Muscle layer of duodenum (tissue), 2 donors: Measurements from ENCODE around the gene ENOX2.
"Not testable (repeated sequence)": the region's sequence is repeated elsewhere in the genome, so short reads cannot be mapped to it uniquely, and the experiment has no call there.

Experiments used
- H3K27ac ChIP-seq: one replicate; pipeline ENCODE4 v1.7.0; 2013; ENCODE audit warnings: mild to moderate bottlenecking, low read length
- H3K27me3 ChIP-seq: one replicate; pipeline ENCODE4 v1.7.0; 2013; ENCODE audit warnings: low read depth, mild to moderate bottlenecking, control low read depth, low read length
- H3K36me3 ChIP-seq, 2 donors: one replicate each; pipeline ENCODE4 v1.7.0; 2013; ENCODE audit warnings: low read length in 2 of 2, control low read depth in 1 of 2, mild to moderate bottlenecking in 1 of 2; ENCODE audit not compliant: insufficient read depth in 2 of 2, control insufficient read depth in 1 of 2
- H3K4me1 ChIP-seq, 2 donors: one replicate each; pipeline ENCODE4 v1.7.0; 2013; ENCODE audit warnings: low read length in 2 of 2, mild to moderate bottlenecking in 2 of 2, control low read depth in 1 of 2, moderate library complexity in 1 of 2; ENCODE audit not compliant: insufficient read depth in 2 of 2, control insufficient read depth in 1 of 2
- H3K4me3 ChIP-seq, 2 donors: one replicate each; pipeline ENCODE4 v1.7.0; 2013; ENCODE audit warnings: low read length in 2 of 2, low read depth in 1 of 2, mild to moderate bottlenecking in 1 of 2
- H3K9me3 ChIP-seq, 2 donors: one replicate each; pipeline ENCODE4 v1.7.0; 2013; ENCODE audit warnings: low read length in 2 of 2, control low read depth in 1 of 2, mild to moderate bottlenecking in 1 of 2; ENCODE audit not compliant: control insufficient read depth in 1 of 2
- donor health status: healthy.

Gene ENOX2

DNA sequence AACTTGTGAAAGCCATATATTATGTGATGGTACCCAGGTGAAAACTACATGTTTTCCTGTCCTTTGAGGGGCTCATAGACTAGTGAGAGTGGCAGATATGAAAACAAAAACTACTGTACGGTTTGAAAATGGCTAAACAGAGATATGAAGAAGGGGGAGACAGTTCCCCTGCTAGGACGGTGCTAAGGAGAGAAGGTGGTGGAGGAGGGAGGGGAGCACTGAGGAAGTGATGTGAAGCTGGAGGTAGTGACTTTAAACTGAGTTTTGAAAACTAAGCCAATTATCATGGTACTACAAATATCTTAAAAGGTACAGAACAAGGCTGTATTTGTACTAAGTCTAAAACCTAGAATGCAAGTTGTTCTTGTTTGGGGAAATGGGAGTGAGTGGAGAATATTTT, 188.3 kb downstream of the ENOX2 start:
- Histone ChIP-seq H3K27me3 (no peaks in the 10 kb centered on the region), H3K4me3 (no peak overlapping the region), H3K27ac (no peak overlapping the region), H3K36me3 (no peaks in the 10 kb centered on the region), H3K9me3 (no peaks in the 10 kb centered on the region), H3K4me1 (no peaks in the 10 kb centered on the region)

DNA sequence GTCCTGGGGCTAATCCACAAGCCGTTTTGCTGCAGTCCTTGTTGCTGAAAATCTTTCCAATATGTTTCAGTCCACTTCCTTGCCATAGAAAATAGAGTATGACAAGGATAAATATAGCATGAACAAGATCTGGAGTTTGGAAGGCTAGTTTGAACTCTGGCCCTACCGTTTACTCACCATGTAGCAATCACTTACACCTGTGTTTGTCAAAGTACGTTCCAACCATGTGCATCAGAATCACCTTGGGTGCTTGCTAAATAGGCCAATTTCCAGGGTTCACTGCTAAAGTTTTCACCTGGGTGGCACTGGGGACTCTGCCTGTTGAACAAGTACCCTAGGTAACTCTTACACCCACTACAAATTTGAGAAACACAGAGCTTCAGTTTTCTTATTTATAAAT, 188.9 kb downstream of the ENOX2 start:
- Histone ChIP-seq H3K27ac (no peak overlapping the region), H3K36me3 (no peaks in the 10 kb centered on the region), H3K4me3 (no peak overlapping the region), H3K9me3 (no peaks in the 10 kb centered on the region), H3K27me3 (no peaks in the 10 kb centered on the region), H3K4me1 (no peaks in the 10 kb centered on the region)

DNA sequence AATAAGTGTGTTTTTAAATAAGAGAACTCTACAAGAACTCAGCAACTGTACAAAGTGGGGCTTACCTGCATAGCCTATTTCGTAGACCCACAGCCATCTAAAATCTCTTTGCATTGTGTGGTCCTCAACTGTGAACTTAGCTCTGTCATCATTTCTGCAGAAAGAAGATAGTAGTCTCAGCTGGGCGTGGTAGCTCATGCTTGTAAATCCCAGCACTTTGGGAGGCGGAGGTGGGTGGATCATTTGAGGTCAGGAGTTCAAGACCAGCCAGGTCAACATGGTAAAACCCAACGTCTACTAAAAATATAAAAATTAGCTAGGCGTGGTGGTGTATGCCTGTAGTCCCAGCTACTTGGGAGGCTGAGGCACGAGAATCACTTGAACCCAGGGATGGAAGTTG, 193.8 kb downstream of the ENOX2 start:
- not testable (repeated sequence) for H3K4me3 ChIP-seq, H3K27me3 ChIP-seq, H3K36me3 ChIP-seq, H3K27ac ChIP-seq, H3K9me3 ChIP-seq, H3K4me1 ChIP-seq

DNA sequence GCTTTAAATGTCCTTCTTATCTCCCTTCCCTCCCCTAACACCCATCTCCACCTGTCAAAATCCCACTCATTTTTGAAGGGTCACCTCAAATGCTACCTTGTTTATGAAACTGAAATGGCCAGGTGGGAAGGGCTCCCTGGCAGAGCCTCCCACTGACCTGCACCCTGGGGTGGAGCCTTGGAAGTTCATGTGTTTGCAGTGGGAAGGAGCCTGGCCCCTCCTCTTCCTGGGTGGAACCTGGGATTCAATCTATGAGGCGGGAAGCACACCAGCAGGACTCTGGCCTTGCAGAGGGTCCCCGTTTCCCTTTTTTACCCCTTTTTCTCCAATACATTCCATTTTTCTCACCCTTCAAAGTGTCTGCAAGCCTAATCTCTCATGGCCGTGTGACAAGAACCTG, 197.4 kb downstream of the ENOX2 start:
- H3K9me3 ChIP-seq: no peaks in the 10 kb centered on the region
- H3K27ac ChIP-seq: no peak overlapping the region
- no peaks in the 10 kb centered on the region for H3K4me1 ChIP-seq
- H3K27me3 ChIP-seq: no peaks in the 10 kb centered on the region
- H3K4me3 ChIP-seq: no peak overlapping the region
- H3K36me3 ChIP-seq: no peaks in the 10 kb centered on the region

DNA sequence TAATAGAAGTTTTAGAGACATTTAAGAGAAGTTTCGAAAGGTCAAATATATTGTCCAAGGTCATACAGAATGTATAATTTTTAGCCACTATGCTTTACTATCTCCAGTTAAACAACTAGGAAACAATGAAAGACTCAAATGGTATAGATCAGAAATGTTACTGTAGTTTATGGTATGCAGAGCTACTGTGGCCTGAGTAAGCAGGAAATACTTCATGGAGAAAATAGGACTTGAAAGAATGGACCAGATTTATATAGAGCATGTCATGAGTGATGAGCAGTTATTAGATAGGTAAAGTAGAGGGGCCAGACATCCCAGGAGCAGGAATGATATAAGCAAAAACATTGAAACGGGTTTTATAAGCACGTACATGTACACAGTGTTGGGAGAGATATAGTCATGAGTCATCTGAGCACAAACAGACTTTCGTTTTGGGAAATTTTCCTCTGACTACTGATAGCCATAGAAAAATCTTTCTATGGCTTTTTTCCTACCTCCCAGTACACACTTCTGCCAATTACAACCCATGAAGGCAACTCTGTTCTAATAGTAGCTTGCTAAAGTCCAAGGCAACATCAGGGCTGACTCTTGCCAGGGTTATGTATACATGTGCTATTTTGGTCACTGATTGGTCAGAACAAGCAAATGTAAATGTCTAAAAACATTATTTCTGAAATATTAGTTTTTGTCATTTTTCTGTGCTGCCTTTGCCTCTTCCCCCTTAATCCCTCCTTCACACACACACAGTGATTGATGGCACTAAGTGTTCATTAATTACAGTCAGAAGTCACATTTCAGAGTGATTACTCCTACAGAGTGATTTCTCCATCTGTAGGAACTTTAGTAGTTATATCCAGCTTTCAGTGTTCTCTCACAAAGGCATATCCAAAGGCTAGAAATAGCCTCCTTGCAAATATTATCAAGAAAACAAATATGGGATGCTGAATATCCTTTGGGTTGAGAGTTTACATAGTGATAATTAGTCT, 198.7 kb downstream of the ENOX2 start:
- no peaks in the 10 kb centered on the region for H3K36me3 ChIP-seq

DNA sequence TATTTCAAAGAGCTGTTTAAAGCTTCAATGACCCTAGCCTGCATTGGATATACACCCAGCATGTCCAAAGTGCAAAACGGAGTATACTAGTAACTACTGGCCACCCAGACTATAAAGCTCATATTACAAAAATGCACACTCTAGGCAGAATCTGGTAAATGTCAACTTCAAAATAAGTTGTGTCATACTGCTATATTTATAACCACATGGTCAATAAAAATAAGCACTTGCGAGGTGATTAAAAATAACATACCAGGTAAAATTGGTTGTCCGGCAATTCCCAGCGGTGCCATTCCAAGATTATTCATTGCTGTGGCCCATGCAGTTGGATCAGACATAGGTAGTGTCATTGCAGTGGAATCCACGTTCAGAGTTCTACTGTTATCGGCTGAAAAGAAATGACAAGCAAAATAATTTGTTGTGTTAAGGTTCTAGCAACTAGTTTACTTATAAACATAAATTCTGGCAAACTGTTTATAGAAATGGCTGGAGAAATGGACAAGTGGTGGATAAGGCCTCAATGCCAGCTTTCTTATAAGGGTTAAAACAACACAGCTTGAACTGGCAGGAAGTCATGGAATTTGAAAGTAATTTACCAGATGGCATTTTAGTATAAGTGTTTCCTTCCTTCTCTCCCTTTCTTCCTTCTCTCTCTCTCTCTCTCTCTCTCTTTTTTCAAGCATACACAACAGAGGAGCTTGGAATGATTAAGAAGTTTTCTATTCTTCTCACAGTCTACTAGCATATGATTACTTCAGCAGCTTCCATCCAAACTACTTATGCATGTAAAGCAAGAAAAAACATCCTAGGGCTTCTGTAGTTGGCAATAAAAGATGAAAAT, 199.9 kb downstream of the ENOX2 start:
- Histone ChIP-seq H3K9me3 (no peaks in the 10 kb centered on the region), H3K27me3 (no peaks in the 10 kb centered on the region), H3K4me1 (no peaks in the 10 kb centered on the region), H3K36me3 (no peaks in the 10 kb centered on the region), H3K4me3 (no peak overlapping the region), H3K27ac (no peak overlapping the region)

More for the DNA sequence above, 198.7 kb downstream of the ENOX2 start:
- H3K27ac ChIP-seq: no peak overlapping the region
- H3K4me3 ChIP-seq: no peak overlapping the region
- no peaks in the 10 kb centered on the region for H3K27me3 ChIP-seq
- no peaks in the 10 kb centered on the region for H3K9me3 ChIP-seq
- no peaks in the 10 kb centered on the region for H3K4me1 ChIP-seq

DNA sequence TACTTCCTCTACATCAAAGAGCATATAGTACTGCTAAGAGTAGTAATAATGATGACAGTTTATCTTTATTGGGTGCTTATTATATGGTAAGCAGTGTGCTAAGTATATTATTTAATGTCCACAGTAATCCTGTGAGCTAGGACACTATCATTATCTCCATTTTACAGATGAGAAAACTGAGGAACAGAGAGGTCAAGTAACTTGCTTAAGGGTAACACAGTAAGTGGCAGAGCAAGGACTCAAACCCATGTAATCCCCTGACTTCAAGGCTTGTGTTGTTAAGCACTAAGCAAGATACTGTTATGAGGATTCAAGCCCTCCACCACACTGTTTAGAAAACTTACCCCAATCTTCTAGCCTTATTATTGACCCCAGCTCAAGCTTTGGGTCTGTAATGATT, 202.4 kb downstream of the ENOX2 start:
- no peak overlapping the region for H3K27ac ChIP-seq
- H3K4me3 ChIP-seq: no peak overlapping the region
- no peaks in the 10 kb centered on the region for H3K36me3 ChIP-seq

DNA sequence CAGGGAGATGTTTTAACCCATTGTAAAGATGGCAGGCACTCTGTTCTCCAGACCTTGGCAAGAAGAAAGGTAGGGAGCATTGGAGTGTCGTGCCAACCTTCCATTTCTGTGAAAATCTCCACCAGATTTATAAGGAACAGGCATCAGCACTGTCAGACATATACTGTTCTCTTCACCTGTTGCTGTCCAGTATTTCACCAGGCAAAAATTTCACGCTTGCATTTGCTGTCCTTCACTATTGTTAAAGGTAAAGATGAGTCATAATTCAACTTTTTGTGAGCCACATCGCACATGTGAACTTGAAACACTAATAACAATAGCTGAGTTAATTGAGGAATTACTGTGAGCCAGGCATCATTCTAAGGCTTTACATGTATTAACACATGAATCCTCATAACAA, 203.4 kb downstream of the ENOX2 start:
- Histone ChIP-seq H3K36me3 (no peaks in the 10 kb centered on the region), H3K27me3 (no peaks in the 10 kb centered on the region), H3K27ac (no peak overlapping the region), H3K4me3 (no peak overlapping the region), H3K4me1 (no peaks in the 10 kb centered on the region), H3K9me3 (no peaks in the 10 kb centered on the region)

More for the DNA sequence above, 202.4 kb downstream of the ENOX2 start:
- Histone ChIP-seq H3K4me1 (no peaks in the 10 kb centered on the region), H3K27me3 (no peaks in the 10 kb centered on the region), H3K9me3 (no peaks in the 10 kb centered on the region)

DNA sequence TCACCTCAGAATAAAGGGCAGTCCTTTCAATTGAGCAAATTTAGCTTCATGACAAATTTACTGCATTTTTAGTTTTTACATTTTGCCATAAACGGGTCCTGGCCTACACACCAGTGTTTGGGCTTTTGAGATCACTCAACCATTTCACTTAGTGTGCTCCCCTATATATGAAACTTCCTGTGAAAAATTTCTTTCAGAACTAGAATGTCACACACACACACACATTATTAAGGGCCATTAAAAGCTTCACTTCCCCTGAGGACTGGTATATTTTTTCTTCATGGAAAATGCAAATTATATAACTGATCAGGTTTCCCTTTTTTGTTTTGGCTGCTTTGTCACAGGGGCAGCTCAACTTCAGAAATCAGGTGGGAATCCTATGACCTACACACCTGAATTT, 206.5 kb downstream of the ENOX2 start:
- Histone ChIP-seq H3K9me3 (no peaks in the 10 kb centered on the region), H3K27ac (no peak overlapping the region), H3K36me3 (no peaks in the 10 kb centered on the region), H3K4me3 (no peak overlapping the region), H3K27me3 (no peaks in the 10 kb centered on the region), H3K4me1 (no peaks in the 10 kb centered on the region)

DNA sequence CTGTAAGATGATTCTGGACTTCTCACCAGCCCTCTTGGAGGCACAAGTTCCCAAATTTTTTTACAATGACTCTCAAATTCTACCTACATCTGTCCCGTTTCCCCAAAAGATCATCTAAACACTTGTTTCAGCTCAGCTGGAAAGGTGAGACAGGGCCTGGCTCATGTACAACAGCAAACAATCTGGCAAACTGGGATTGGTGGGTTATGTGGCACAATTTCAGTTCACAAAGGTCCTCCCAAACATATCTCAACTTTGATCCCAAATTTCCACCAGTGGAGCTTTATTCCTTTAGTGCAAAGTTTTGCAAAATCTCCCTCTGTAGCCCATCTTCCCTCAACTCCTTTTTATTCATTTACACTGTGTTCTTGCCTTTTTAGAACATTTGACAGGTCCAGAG, 207.1 kb downstream of the ENOX2 start:
- no peaks in the 10 kb centered on the region for H3K27me3 ChIP-seq

DNA sequence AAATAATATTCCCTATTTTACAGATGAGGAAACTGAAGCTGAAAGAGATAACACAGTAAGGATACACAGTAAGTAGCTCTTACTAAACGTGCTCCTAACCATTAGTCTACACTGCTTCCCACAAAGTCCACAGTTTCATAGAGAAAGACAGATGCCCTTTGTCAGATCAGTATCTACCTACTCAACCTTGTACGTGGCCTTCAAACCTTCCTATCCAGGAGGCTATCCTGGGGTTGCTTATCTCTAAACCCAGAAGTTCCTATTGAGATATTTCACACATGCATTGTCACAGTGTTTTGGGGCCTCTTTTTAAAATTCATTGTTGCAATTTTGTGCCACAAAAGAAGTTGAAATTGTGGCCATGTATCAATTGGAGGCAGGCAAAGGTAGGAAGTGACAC, 208.0 kb downstream of the ENOX2 start:
- no peaks in the 10 kb centered on the region for H3K27me3 ChIP-seq
- no peaks in the 10 kb centered on the region for H3K9me3 ChIP-seq
- H3K4me3 ChIP-seq: no peak overlapping the region
- H3K27ac ChIP-seq: no peak overlapping the region
- H3K36me3 ChIP-seq: no peaks in the 10 kb centered on the region
- no peaks in the 10 kb centered on the region for H3K4me1 ChIP-seq

More for the DNA sequence above, 207.1 kb downstream of the ENOX2 start:
- H3K9me3 ChIP-seq: no peaks in the 10 kb centered on the region
- no peaks in the 10 kb centered on the region for H3K4me1 ChIP-seq
- no peak overlapping the region for H3K4me3 ChIP-seq
- H3K36me3 ChIP-seq: no peaks in the 10 kb centered on the region
- no peak overlapping the region for H3K27ac ChIP-seq
